Fibroblast of mammary gland (primary cell): ENCODE data around the gene TENM4.

Experiments used
- DNase-seq: peaks from one replicate; pipeline ENCODE4 v3.0.0-alpha.2; 2010; ENCODE audit warnings: low read depth
- H3K4me3 ChIP-seq: 2 replicates; pipeline ENCODE4 v1.5.1; 2011; ENCODE audit warnings: low read depth, mild to moderate bottlenecking, low read length, moderate library complexity; ENCODE audit not compliant: control insufficient read depth
- TF ChIP-seq, protein P1 (sequence below): conservative IDR thresholded peaks from 2 replicates; pipeline ENCODE4 v1.5.1; 2011; ENCODE audit warnings: low read depth, low read length, inconsistent platforms; ENCODE audit not compliant: control insufficient read depth, insufficient read depth

The TENM4 gene

DNA sequence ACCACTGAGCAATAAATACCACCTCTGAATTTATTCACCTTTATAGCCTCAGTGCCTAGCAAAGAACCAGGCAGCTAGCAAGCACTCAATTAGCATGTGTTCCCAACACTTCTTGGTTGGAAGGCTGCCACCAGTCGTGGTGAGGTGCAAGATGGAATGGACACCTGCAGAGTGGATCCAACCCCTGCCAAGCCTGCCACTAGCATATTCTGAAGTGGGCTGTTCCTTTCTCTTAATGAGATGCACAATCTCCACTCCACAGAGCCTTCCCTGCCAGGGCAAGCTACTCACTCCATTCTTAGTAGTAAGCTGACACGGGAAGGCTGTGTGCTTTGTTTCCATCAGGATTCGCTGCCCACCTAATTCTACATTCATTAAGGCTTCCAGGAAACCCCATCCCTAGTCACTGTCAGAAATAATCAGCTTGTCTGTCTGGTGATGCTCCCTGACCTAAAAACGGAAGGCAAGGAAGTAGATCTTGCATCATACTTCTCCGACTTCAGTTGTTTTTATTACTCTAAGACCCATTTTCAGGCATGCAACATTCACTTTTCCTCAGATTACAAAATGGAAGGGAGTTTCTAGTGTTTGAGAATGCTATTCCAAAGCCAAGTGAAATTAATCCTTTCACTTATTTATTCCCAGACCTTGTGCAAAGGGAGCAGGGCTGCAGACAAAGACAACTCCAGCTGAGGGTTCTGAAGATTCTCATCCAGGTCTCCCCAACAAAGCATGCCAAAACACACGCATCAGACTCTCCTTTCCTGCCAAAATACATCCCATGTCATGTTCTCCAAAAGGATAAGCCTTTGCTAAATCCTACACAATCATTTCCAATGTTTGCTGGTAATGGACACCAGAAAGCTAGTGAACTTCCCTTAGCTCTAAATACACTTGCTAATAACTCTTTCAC is 128.0 kb downstream of the TENM4 start:
- DNase-seq, result peak; percentile 48
- no peak overlapping the region for H3K4me3 ChIP-seq
- TF ChIP-seq, protein P1, sequence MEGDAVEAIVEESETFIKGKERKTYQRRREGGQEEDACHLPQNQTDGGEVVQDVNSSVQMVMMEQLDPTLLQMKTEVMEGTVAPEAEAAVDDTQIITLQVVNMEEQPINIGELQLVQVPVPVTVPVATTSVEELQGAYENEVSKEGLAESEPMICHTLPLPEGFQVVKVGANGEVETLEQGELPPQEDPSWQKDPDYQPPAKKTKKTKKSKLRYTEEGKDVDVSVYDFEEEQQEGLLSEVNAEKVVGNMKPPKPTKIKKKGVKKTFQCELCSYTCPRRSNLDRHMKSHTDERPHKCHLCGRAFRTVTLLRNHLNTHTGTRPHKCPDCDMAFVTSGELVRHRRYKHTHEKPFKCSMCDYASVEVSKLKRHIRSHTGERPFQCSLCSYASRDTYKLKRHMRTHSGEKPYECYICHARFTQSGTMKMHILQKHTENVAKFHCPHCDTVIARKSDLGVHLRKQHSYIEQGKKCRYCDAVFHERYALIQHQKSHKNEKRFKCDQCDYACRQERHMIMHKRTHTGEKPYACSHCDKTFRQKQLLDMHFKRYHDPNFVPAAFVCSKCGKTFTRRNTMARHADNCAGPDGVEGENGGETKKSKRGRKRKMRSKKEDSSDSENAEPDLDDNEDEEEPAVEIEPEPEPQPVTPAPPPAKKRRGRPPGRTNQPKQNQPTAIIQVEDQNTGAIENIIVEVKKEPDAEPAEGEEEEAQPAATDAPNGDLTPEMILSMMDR, result no peak

DNA sequence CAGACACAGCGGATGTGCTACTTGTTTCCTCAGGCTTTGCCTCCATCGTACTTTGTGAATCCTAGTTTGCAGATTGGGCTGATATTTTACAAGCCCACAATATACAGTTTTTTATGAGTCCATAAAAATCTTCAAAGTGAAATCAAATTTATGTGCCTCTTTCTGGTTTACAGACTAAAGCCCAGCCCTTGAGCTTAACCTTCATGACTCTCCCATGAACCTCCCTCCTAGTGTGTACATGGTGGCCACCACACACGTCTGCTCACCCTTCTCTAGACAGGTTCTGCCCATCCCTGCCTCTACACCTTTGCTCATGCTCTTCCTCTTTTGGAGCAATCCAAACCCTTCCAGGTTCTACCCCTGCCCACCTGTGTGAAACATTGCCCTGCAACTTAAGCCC is 129.4 kb downstream of the TENM4 start:
- DNase-seq, result no peak
- TF ChIP-seq, protein P1, result no peak
- H3K4me3 ChIP-seq, result no peak overlapping the region

DNA sequence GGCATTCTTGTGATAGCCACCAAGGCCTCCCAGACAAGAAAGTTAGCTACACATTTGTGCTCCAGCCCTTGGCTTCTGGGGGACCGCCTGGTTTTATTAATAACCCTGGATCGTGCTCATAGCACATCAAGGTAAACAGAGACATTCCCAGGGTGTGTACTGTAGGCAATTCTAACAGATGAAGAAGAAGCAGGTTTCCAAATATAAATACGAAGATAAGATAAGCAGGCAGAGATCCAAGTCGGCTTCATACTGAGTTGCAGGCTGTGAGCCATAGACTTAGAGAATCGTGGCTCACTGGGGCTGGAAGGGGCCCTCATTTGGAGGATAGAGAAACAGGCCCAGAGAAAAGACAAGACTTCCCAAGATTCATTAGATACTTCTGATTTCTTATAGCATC is 131.4 kb downstream of the TENM4 start:
- TF ChIP-seq, protein P1, result no peak
- H3K4me3 ChIP-seq, result no peak overlapping the region
- no peak for DNase-seq

DNA sequence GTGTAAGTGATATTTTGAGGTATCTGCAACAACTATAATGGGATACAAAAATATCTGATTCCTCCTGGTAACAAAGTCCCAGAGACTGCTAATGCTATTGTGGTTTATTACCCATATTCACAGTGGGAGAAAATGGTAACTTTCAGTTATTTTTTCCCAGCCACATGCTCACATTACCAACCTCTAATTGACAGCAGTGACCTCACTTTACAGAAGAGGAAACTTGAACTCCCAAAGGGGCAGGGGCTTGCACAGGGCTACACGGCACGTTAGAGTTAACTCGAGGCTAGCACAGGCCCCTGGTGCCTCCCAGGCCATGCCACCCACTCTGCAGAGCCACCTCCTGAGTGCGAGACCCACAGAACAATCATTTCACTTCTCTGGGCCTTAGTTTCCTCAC is 132.4 kb downstream of the TENM4 start:
- H3K4me3 ChIP-seq, result no peak overlapping the region
- DNase-seq, result no peak
- TF ChIP-seq, protein P1, result no peak

DNA sequence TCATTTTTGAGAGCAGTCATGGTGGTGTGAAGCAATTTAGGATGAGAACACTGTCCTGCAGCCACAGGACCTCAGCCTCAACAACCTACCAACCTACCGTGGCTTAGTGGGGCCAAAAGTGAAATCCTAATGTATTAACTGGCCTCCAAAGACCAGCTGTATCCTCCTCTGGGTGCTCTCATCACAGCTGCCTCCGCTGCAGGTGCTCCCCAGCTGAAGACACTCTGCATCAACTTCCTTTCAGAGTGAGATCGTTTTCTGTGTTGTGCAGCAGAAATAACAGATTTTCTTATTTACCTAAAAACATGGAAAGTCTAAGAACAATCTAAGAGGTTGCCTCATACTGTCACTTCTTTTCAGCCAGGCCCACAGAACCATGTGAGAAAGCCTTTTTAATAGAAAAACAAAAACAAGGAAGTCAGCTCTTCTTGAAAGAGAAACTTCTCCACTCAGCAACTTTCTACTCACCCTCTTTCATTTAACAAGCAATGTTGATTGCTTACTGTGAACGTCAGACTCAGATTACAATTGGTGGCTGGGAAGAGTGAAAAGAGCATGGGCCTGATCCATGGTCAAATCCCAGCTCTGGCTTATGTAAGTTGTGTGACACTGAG is 136.1 kb downstream of the TENM4 start:
- DNase-seq, result no peak
- H3K4me3 ChIP-seq, result no peak overlapping the region
- TF ChIP-seq, protein P1, result no peak

DNA sequence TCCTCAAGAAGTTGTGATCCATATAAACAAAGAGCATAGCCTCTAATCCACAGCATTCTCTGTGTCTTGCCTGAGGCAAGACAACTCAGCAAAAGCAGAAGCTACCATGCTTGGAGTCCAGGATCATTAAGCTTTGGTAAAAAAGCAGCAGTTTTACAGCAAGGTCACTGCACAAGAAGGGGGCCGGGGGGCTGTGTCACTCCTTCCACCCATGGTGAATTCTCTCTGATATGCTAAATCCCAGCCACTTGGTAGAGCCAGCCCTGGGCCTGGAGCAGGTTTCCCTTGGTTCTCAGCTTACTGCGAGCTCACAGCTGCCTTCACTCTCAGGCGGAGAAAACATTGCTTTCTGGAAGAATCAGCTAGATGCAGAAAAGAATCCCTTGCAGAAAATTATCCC is 144.7 kb downstream of the TENM4 start:
- H3K4me3 ChIP-seq, result no peak overlapping the region
- no peak for DNase-seq
- TF ChIP-seq, protein P1, result no peak
